Liver (tissue), 9 donors: ENCODE data around the gene TTBK1. TPM values are rescaled to one million over a fixed set of nuclear protein-coding genes. Genes with fewer than 3 reads are reported as not detected.

ENCODE experiments used
- DNase-seq: peaks from one replicate; pipeline ENCODE4 v3.0.0-alpha.2; 2017; ENCODE audit warnings: low spot score
- H3K27ac ChIP-seq, 2 donors: one replicate each; pipeline ENCODE4 v1.7.0; 2013; ENCODE audit warnings: inconsistent platforms in 2 of 2, low read length in 2 of 2, control low read depth in 1 of 2, low read depth in 1 of 2, mild to moderate bottlenecking in 1 of 2
- H3K27me3 ChIP-seq, 4 donors: one replicate each; pipeline versions ENCODE4 v1.6.1 to v1.7.0; 2013; ENCODE audit warnings: low read length in 3 of 4, inconsistent platforms in 1 of 4, mild to moderate bottlenecking in 1 of 4, moderate library complexity in 1 of 4; ENCODE audit not compliant: control insufficient read depth in 4 of 4, insufficient read depth in 4 of 4
- H3K36me3 ChIP-seq, 4 donors: one replicate each; pipeline versions ENCODE4 v1.6.1 to v1.7.0; 2013; ENCODE audit warnings: low read length in 3 of 4, mild to moderate bottlenecking in 3 of 4, low read depth in 1 of 4, moderate library complexity in 1 of 4; ENCODE audit not compliant: control insufficient read depth in 4 of 4, insufficient read depth in 3 of 4
- H3K4me1 ChIP-seq, 4 donors: one replicate each; pipeline versions ENCODE4 v1.6.1 to v1.7.0; 2013; ENCODE audit warnings: low read length in 3 of 4, mild to moderate bottlenecking in 3 of 4, moderate library complexity in 1 of 4; ENCODE audit not compliant: control insufficient read depth in 4 of 4, insufficient read depth in 4 of 4
- H3K4me3 ChIP-seq, 3 donors: one replicate each; pipeline versions ENCODE4 v1.6.1 to v1.7.0; 2013; ENCODE audit warnings: low read length in 3 of 3, control low read depth in 1 of 3, low read depth in 1 of 3, mild to moderate bottlenecking in 1 of 3
- H3K9ac ChIP-seq, 2 donors: one replicate each; pipeline ENCODE4 v1.7.0; 2013; ENCODE audit warnings: low read length in 2 of 2, mild to moderate bottlenecking in 2 of 2, moderate library complexity in 2 of 2, control low read depth in 1 of 2, low read depth in 1 of 2
- H3K9me3 ChIP-seq, 4 donors: one replicate each; pipeline versions ENCODE4 v1.6.1 to v1.7.0; 2013; ENCODE audit warnings: low read length in 3 of 4; ENCODE audit not compliant: control insufficient read depth in 4 of 4
- ATF3 ChIP-seq: IDR thresholded peaks from 2 replicates; pipeline ENCODE4 v1.6.1; 2016; ENCODE audit warnings: antibody characterized with exemption
- EGR1 ChIP-seq, 2 donors: IDR thresholded peaks; 2 replicates each; pipeline ENCODE4 v1.6.1; 2016 to 2018; ENCODE audit warnings: antibody characterized with exemption in 2 of 2, low read depth in 2 of 2
- FOXA1 ChIP-seq: IDR thresholded peaks from 2 replicates; pipeline ENCODE4 v1.6.1; 2016; ENCODE audit warnings: antibody characterized with exemption
- FOXA2 ChIP-seq: IDR thresholded peaks from 2 replicates; pipeline ENCODE4 v1.6.1; 2016; ENCODE audit warnings: antibody characterized with exemption
- GABPA ChIP-seq, 2 donors: IDR thresholded peaks in 1 of 2; conservative IDR thresholded peaks in 1 of 2; 2 replicates each; pipeline ENCODE4 v1.6.1; 2016; ENCODE audit warnings: antibody characterized with exemption in 2 of 2, mild to moderate bottlenecking in 1 of 2, moderate library complexity in 1 of 2
- HNF4A ChIP-seq, 2 donors: conservative IDR thresholded peaks; 2 replicates each; pipeline ENCODE4 v1.6.1; 2016; ENCODE audit warnings: antibody characterized with exemption in 2 of 2, mild to moderate bottlenecking in 2 of 2
- HNF4G ChIP-seq: IDR thresholded peaks from 2 replicates; pipeline ENCODE4 v1.6.1; 2016; ENCODE audit warnings: antibody characterized with exemption
- JUND ChIP-seq, 2 donors: IDR thresholded peaks; 2 replicates each; pipeline ENCODE4 v1.6.1; 2016; ENCODE audit warnings: antibody characterized with exemption in 2 of 2
- NR2F2 ChIP-seq: IDR thresholded peaks from 2 replicates; pipeline ENCODE4 v1.6.1; 2016; ENCODE audit warnings: antibody characterized with exemption
- RAD21 ChIP-seq, 2 donors: IDR thresholded peaks; 2 replicates each; pipeline ENCODE4 v1.6.1; 2016; ENCODE audit warnings: antibody characterized with exemption in 2 of 2, mild to moderate bottlenecking in 2 of 2
- RXRA ChIP-seq, 2 donors: IDR thresholded peaks; 2 replicates each; pipeline ENCODE4 v1.6.1; 2017 to 2018; ENCODE audit warnings: antibody characterized with exemption in 2 of 2, mild to moderate bottlenecking in 1 of 2
- SP1 ChIP-seq: IDR thresholded peaks from 2 replicates; pipeline ENCODE4 v1.6.1; 2018; ENCODE audit warnings: antibody characterized with exemption, mild to moderate bottlenecking
- TAF1 ChIP-seq: conservative IDR thresholded peaks from 2 replicates; pipeline ENCODE4 v1.6.1; 2016; ENCODE audit warnings: antibody characterized with exemption, mild to moderate bottlenecking
- YY1 ChIP-seq: IDR thresholded peaks from 2 replicates; pipeline ENCODE4 v1.6.1; 2016; ENCODE audit warnings: antibody characterized with exemption, mild to moderate bottlenecking
- WGBS: extraction: QIAGEN DNeasy Blood & Tissue Kit; methylation state at CpG from one replicate; pipeline ENCODE4 v1.1.7; 2013; 5-methylcytosine and 5-hydroxymethylcytosine counted together
- polyA plus RNA-seq, 2 donors: library from polyadenylated mRNA; stranded (reverse) in 1 of 2; unstranded in 1 of 2; fragments of 200-250 nt in 1 of 2; fragments of >200 nt in 1 of 2; fragmentation: Nextera tagmentation in 1 of 2; extraction: Ambion mirVana in 1 of 2; gene quantifications; one replicate each; pipeline versions ENCODE4 v1.2.1 to v1.2.3, GENCODE V29; 2013 to 2015
- total RNA-seq, 2 donors: library from RNA; depleted of rRNA; stranded (reverse); fragments of >200 nt; gene quantifications; one replicate each; pipeline ENCODE4 v1.2.3, GENCODE V29; 2014
- TF ChIP-seq, protein P1 (sequence below): IDR thresholded peaks from 2 replicates; pipeline ENCODE4 v1.6.1; 2016; ENCODE audit warnings: antibody characterized with exemption, mild to moderate bottlenecking
- TF ChIP-seq, protein P2 (sequence below): IDR thresholded peaks from 2 replicates; pipeline ENCODE4 v1.6.1; 2016; ENCODE audit warnings: antibody characterized with exemption
- TF ChIP-seq, protein P3 (sequence below): IDR thresholded peaks from 2 replicates; pipeline ENCODE4 v1.6.1; 2016; ENCODE audit warnings: antibody characterized with exemption
- donor health status: healthy.
- donor health status: healthy.
- donor health status: healthy.
- donor health status: healthy.
- donor health status: healthy.

TTBK1 gene
- total and polyA plus RNA-seq, 4 donors, result 0.14 to 1.2 (median 0.44) TPM

- Histone ChIP-seq H3K27ac (no peak overlapping the region), H3K9ac (no peak overlapping the region), H3K36me3 (peaks cover 3 to 30% (median 7%) of the 10 kb centered on the region in 4 donors), H3K4me1 (no peaks in the 10 kb centered on the region), H3K9me3 (no peaks in the 10 kb centered on the region), H3K4me3 (no peak overlapping the region), H3K27me3 (no peaks in the 10 kb centered on the region)
- no peak for TF ChIP-seq HNF4G
- TF ChIP-seq RXRA (IDR thresholded peaks at IDR 0.05), result no peak
- no peak for TF ChIP-seq HNF4A (conservative IDR thresholded peaks at IDR 0.05)
- TF ChIP-seq YY1, result no peak
- no peak for TF ChIP-seq GABPA (IDR thresholded peaks at IDR 0.05 in 1 of 2, conservative IDR thresholded peaks at IDR 0.05 in 1 of 2)
- no peak for TF ChIP-seq FOXA2
- no peak for TF ChIP-seq FOXA1
- TF ChIP-seq, protein P1, sequence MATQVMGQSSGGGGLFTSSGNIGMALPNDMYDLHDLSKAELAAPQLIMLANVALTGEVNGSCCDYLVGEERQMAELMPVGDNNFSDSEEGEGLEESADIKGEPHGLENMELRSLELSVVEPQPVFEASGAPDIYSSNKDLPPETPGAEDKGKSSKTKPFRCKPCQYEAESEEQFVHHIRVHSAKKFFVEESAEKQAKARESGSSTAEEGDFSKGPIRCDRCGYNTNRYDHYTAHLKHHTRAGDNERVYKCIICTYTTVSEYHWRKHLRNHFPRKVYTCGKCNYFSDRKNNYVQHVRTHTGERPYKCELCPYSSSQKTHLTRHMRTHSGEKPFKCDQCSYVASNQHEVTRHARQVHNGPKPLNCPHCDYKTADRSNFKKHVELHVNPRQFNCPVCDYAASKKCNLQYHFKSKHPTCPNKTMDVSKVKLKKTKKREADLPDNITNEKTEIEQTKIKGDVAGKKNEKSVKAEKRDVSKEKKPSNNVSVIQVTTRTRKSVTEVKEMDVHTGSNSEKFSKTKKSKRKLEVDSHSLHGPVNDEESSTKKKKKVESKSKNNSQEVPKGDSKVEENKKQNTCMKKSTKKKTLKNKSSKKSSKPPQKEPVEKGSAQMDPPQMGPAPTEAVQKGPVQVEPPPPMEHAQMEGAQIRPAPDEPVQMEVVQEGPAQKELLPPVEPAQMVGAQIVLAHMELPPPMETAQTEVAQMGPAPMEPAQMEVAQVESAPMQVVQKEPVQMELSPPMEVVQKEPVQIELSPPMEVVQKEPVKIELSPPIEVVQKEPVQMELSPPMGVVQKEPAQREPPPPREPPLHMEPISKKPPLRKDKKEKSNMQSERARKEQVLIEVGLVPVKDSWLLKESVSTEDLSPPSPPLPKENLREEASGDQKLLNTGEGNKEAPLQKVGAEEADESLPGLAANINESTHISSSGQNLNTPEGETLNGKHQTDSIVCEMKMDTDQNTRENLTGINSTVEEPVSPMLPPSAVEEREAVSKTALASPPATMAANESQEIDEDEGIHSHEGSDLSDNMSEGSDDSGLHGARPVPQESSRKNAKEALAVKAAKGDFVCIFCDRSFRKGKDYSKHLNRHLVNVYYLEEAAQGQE, result no peak
- TF ChIP-seq JUND (IDR thresholded peaks at IDR 0.05), result no peak
- DNase-seq, result no peak
- WGBS, result 96% methylated on average over 12 of the region's 12 CpGs
Measured at GRCh38 chr6:43216200-43216599, 27.1 kb upstream of the TTBK1 start.

GRCh38 chr6:43217351-43217750 is 25.9 kb upstream of the TTBK1 start:
- WGBS, result 95% methylated on average over 5 of the region's 5 CpGs
- Histone ChIP-seq H3K4me1 (no peaks in the 10 kb centered on the region), H3K4me3 (no peak overlapping the region), H3K9me3 (no peaks in the 10 kb centered on the region), H3K9ac (no peak overlapping the region), H3K27ac (no peak overlapping the region), H3K36me3 (peaks cover 6 to 32% (median 7%) of the 10 kb centered on the region in 4 donors), H3K27me3 (no peaks in the 10 kb centered on the region)
- no peak for TF ChIP-seq HNF4A (conservative IDR thresholded peaks at IDR 0.05)
- no peak for TF ChIP-seq FOXA2
- no peak for TF ChIP-seq NR2F2
- no peak for TF ChIP-seq TAF1
- no peak for TF ChIP-seq SP1
- TF ChIP-seq, protein P2, sequence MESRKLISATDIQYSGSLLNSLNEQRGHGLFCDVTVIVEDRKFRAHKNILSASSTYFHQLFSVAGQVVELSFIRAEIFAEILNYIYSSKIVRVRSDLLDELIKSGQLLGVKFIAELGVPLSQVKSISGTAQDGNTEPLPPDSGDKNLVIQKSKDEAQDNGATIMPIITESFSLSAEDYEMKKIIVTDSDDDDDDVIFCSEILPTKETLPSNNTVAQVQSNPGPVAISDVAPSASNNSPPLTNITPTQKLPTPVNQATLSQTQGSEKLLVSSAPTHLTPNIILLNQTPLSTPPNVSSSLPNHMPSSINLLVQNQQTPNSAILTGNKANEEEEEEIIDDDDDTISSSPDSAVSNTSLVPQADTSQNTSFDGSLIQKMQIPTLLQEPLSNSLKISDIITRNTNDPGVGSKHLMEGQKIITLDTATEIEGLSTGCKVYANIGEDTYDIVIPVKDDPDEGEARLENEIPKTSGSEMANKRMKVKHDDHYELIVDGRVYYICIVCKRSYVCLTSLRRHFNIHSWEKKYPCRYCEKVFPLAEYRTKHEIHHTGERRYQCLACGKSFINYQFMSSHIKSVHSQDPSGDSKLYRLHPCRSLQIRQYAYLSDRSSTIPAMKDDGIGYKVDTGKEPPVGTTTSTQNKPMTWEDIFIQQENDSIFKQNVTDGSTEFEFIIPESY, result no peak
- no peak for TF ChIP-seq FOXA1
- TF ChIP-seq YY1, result no peak
- TF ChIP-seq EGR1 (IDR thresholded peaks at IDR 0.05; ENCODE audit: low read depth in 2 of 2), result no peak
- no peak for DNase-seq

DNA sequence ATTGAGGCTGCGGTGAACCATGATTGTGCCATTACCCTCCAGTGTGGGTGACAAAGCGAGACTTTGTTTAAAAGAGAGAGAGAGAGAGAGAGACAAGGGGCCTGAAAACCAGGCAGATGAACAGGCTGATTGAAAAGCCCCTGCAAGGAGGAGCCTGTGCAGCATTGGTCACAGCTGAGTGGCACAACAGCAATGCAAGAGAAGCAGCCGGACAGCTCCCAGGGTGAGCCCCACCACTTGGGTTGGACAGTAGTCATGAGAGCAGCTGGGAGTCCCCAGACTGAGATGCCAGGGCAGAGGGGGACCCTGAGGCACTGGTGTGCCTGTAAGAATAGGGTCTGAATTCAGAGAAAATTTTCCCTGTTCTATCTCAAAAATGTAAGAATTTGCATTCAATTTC is 24.2 kb upstream of the TTBK1 start:
- WGBS, result 100% methylated on average over 3 of the region's 3 CpGs
- no peak for DNase-seq
- peaks cover 10 to 36% (median 11%) of the 10 kb centered on the region in 4 donors for H3K36me3 ChIP-seq
- H3K9me3 ChIP-seq, result no peaks in the 10 kb centered on the region
- H3K9ac ChIP-seq, result no peak overlapping the region
- TF ChIP-seq, protein P1, result no peak
- TF ChIP-seq RAD21 (IDR thresholded peaks at IDR 0.05) (no peak), HNF4A (conservative IDR thresholded peaks at IDR 0.05) (no peak), TAF1 (no peak), YY1 (no peak), NR2F2 (no peak), JUND (IDR thresholded peaks at IDR 0.05) (no peak), RXRA (IDR thresholded peaks at IDR 0.05) (no peak), GABPA (IDR thresholded peaks at IDR 0.05 in 1 of 2, conservative IDR thresholded peaks at IDR 0.05 in 1 of 2) (no peak), HNF4G (no peak), ATF3 (no peak), EGR1 (IDR thresholded peaks at IDR 0.05; ENCODE audit: low read depth in 2 of 2) (no peak), SP1 (no peak), FOXA1 (no peak)
- TF ChIP-seq, protein P3, sequence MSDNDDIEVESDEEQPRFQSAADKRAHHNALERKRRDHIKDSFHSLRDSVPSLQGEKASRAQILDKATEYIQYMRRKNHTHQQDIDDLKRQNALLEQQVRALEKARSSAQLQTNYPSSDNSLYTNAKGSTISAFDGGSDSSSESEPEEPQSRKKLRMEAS, result no peak
- no peak overlapping the region for H3K4me3 ChIP-seq
- H3K4me1 ChIP-seq, result no peaks in the 10 kb centered on the region
- no peaks in the 10 kb centered on the region for H3K27me3 ChIP-seq
- no peak overlapping the region for H3K27ac ChIP-seq
